Measurements from ENCODE around the gene ADCY1.

DNA sequence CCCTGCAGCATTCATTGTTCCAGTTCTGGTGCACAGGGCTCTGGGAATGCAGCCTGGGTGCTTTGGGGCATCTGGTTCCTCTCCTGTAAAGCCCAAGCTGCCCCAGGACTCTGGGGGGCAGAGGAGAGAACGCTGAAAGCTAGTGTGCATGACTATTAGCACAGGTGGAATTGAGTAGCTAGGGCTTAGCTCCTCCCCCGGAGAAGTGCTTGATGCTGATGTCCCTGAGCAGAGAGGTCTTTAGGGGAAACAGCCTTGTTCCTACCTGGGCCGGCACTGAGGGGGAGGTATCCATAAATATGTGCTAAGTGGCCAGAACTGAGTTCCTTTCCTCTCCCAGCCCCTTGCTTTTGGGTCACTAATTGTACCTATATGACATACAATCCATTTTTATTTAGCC lies 3.9 kb downstream of the ADCY1 start:
- TF ChIP-seq POLR2AphosphoS5 (IDR thresholded peaks at IDR 0.05; ENCODE audit: borderline replicate concordance, low read depth, low read length) (no peak), EZH2 (IDR thresholded peaks at IDR 0.05) (no peak), FOXP2 (optimal IDR thresholded peaks at IDR 0.05; ENCODE audit: control extremely low read depth, extremely low read length, insufficient read depth) (no peak)
